HL-60 (cell line): ENCODE measurements around the gene MYO9B.

ENCODE experiments used
- DNase-seq, 2 experiments: peaks; one replicate each; pipeline ENCODE4 v3.0.0-alpha.2; 2010 to 2020; ENCODE audit warnings: low read depth in 1 of 2, low spot score in 1 of 2
- H3K27ac ChIP-seq: fragments of 250-450 bp; sonication (Bioruptor Pico); replicated peaks from 2 replicates; pipeline ENCODE4 v1.5.1; 2020; ENCODE audit warnings: mild to moderate bottlenecking, moderate library complexity
- H3K27me3 ChIP-seq: fragments of 250-450 bp; sonication (Bioruptor Pico); 2 replicates; pipeline ENCODE4 v1.5.1; 2021; ENCODE audit warnings: mild to moderate bottlenecking, moderate library complexity; ENCODE audit not compliant: insufficient read depth, poor library complexity, severe bottlenecking
- H3K4me3 ChIP-seq: replicated peaks from 2 replicates; pipeline ENCODE4 v1.5.1; 2011; ENCODE audit warnings: mild to moderate bottlenecking, control low read depth, low read length; ENCODE audit not compliant: insufficient read depth
- GABPA ChIP-seq: IDR thresholded peaks from 2 replicates; pipeline ENCODE4 v1.6.1; 2012; ENCODE audit warnings: low read depth
- POLR2AphosphoS5 ChIP-seq: IDR thresholded peaks from 2 replicates; pipeline ENCODE4 v1.6.1; 2012; ENCODE audit warnings: low read depth
- SPI1 ChIP-seq: IDR thresholded peaks from 2 replicates; pipeline ENCODE4 v1.6.1; 2012; ENCODE audit warnings: low read depth, mild to moderate bottlenecking, borderline replicate concordance
- TF ChIP-seq, protein P1 (sequence below): IDR thresholded peaks from 2 replicates; pipeline ENCODE4 v1.6.1; 2012; ENCODE audit warnings: low read depth; ENCODE audit not compliant: insufficient replicate concordance
- TF ChIP-seq, protein P2 (sequence below): IDR thresholded peaks from one replicate; pipeline ENCODE4 v1.5.1; 2011; ENCODE audit warnings: low read length, control low read depth, inconsistent platforms; ENCODE audit not compliant: insufficient read depth

MYO9B gene

DNA sequence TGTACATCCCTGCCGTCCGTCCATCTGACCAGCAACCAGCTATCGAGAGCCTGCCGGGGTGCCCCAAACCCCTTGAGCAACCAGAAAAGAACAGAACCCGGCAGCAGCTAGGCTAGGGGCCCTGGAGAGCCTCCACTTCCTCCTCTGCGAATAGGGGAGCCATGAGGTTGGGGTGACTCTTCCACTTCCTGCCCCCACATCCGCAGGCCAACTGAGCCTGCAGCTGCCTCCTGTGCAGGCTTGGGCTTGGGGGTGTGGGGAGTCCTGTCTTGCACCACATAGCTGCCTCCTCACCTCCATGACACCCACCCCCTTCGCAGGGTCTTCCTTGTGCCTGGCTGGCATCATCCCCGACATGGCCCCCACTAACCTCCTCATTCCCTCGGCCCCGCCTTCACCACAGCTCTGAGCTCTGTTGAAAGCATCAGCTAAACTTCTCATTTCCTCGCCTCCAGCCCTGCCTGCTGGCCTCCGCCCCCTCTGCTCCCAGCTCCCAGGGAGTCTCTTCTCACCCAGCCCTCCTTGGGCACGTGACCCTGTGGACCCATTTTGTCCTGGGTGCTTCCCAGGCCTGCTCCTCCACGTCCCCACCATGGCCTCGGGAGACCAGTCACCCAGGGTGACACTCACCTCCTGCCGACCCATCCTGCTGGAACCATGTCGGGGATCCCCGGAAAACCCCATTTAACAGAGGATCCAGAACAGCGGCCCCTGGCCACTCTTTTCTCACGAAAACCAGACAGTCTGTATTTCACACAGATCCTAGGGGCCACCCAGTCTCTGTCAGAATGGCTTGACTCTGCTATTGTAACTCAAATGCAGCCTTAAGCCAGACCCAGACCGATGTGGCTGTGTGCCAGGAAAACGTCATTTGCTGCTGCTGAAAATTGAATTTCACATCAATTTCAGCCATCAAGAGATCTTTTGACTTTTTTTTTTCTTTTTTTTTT, 50.4 kb downstream of the MYO9B start:
- peak; percentile 78 to 96 for DNase-seq
- TF ChIP-seq, protein P1, sequence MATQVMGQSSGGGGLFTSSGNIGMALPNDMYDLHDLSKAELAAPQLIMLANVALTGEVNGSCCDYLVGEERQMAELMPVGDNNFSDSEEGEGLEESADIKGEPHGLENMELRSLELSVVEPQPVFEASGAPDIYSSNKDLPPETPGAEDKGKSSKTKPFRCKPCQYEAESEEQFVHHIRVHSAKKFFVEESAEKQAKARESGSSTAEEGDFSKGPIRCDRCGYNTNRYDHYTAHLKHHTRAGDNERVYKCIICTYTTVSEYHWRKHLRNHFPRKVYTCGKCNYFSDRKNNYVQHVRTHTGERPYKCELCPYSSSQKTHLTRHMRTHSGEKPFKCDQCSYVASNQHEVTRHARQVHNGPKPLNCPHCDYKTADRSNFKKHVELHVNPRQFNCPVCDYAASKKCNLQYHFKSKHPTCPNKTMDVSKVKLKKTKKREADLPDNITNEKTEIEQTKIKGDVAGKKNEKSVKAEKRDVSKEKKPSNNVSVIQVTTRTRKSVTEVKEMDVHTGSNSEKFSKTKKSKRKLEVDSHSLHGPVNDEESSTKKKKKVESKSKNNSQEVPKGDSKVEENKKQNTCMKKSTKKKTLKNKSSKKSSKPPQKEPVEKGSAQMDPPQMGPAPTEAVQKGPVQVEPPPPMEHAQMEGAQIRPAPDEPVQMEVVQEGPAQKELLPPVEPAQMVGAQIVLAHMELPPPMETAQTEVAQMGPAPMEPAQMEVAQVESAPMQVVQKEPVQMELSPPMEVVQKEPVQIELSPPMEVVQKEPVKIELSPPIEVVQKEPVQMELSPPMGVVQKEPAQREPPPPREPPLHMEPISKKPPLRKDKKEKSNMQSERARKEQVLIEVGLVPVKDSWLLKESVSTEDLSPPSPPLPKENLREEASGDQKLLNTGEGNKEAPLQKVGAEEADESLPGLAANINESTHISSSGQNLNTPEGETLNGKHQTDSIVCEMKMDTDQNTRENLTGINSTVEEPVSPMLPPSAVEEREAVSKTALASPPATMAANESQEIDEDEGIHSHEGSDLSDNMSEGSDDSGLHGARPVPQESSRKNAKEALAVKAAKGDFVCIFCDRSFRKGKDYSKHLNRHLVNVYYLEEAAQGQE = peak; percentile 70
- no peak; the same call in 1 of the 2 replicates for TF ChIP-seq POLR2AphosphoS5
- TF ChIP-seq, protein P2, sequence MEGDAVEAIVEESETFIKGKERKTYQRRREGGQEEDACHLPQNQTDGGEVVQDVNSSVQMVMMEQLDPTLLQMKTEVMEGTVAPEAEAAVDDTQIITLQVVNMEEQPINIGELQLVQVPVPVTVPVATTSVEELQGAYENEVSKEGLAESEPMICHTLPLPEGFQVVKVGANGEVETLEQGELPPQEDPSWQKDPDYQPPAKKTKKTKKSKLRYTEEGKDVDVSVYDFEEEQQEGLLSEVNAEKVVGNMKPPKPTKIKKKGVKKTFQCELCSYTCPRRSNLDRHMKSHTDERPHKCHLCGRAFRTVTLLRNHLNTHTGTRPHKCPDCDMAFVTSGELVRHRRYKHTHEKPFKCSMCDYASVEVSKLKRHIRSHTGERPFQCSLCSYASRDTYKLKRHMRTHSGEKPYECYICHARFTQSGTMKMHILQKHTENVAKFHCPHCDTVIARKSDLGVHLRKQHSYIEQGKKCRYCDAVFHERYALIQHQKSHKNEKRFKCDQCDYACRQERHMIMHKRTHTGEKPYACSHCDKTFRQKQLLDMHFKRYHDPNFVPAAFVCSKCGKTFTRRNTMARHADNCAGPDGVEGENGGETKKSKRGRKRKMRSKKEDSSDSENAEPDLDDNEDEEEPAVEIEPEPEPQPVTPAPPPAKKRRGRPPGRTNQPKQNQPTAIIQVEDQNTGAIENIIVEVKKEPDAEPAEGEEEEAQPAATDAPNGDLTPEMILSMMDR = no peak
- TF ChIP-seq SPI1 = peak; percentile 92
- 0 out of 2 replicates have a peak, but pooled peaks have one; percentile 31 for TF ChIP-seq GABPA
- peak overlapping the region; percentile 97 for H3K27ac ChIP-seq
- no peaks in the 10 kb centered on the region for H3K27me3 ChIP-seq
- H3K4me3 ChIP-seq = peak overlapping the region; percentile 14

DNA sequence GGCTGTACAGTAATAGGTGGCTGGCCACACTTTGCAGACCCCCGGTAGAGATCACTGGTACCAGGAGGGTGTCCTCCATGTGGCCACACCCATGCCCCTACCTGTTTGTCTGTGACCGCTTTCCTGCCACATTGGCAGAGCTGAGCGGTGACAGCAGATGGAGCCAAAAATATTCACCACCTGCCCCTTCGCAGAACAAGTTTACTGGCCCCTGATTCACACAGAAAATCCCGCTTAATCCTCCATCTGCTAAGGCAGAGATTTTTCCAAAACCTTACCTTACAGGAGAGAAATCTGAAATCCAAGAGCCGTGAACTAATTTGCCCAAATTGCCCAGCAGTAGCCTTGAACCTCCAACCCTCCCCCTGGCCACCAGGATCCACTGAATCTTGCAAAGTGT, 52.1 kb downstream of the MYO9B start:
- DNase-seq = no peak
- Histone ChIP-seq H3K4me3 (no peak overlapping the region), H3K27ac (no peak overlapping the region), H3K27me3 (no peaks in the 10 kb centered on the region)
- no peak for TF ChIP-seq POLR2AphosphoS5
- no peak for TF ChIP-seq SPI1
- no peak for TF ChIP-seq GABPA
- TF ChIP-seq, protein P1 = no peak
- TF ChIP-seq, protein P2 = no peak

DNA sequence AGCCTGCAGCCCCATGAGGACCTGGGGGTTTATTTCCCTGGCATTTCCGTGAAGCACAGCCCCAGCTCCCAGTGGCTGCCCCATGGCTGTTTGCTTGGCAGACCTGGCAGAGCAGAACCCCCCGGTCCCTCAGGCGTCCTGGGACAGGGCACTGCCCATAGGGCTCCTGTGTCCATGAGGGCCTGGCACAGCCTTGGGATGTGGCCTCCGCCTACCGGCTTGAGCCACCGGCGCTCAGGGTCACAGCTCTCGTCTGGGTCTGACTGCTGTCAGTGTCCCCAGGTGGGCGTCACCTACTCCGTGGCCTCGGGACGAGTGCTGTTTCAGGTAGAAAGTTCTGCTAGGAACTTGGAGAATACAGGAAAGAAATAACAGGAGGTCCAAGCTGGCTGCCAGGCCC, 52.8 kb downstream of the MYO9B start:
- TF ChIP-seq, protein P2 = no peak
- TF ChIP-seq POLR2AphosphoS5 (no peak), GABPA (no peak)
- TF ChIP-seq, protein P1 = no peak
- no peak overlapping the region for H3K4me3 ChIP-seq
- no peak for DNase-seq
- H3K27ac ChIP-seq = no peak overlapping the region
- H3K27me3 ChIP-seq = no peaks in the 10 kb centered on the region
